Adrenal gland (tissue), 5 donors: Measurements from ENCODE around the gene MGAT5B.

Experiments used
- POLR2A ChIP-seq, 2 donors: fragments of 450-650 bp; IDR thresholded peaks; one replicate each; pipeline ENCODE4 v1.6.1; 2017; ENCODE audit warnings: antibody characterized with exemption in 2 of 2, mild to moderate bottlenecking in 2 of 2, moderate library complexity in 1 of 2
- TF ChIP-seq, protein P1 (sequence below), 6 experiments: fragments of 450-650 bp in 4 of 6; fragments of 200-600 bp in 2 of 6; sonication (generic) in 1 of 6; IDR thresholded peaks; 1 replicate in 5 of 6; 2 replicates in 1 of 6; pipeline versions ENCODE4 v1.5.1 to v1.8.0; 2016 to 2021; ENCODE audit warnings: antibody characterized with exemption in 6 of 6, mild to moderate bottlenecking in 2 of 6, moderate library complexity in 1 of 6
- donor health status: DM: no; HTN: no; CAD: no.

DNA sequence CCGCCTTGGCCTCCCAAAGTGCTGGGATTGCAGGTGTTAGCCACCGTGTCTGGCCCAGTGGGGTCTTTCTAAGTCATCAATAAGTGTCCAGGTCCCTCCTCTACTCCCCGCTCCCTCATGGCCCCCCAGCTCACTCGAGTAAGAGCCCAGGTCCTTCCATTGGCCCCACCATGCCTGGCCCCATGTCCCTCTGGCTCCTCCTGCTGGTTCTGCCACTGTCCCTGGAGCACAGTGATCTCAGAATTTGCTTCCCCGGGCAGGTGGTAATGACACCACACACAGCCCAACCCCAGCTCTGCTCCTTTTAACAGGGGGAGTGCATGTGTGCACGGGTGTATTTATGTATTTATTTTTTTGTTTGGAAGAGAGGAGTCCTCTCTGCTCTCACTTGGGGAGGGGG lies 19.6 kb downstream of the MGAT5B start:
- TF ChIP-seq, protein P1, sequence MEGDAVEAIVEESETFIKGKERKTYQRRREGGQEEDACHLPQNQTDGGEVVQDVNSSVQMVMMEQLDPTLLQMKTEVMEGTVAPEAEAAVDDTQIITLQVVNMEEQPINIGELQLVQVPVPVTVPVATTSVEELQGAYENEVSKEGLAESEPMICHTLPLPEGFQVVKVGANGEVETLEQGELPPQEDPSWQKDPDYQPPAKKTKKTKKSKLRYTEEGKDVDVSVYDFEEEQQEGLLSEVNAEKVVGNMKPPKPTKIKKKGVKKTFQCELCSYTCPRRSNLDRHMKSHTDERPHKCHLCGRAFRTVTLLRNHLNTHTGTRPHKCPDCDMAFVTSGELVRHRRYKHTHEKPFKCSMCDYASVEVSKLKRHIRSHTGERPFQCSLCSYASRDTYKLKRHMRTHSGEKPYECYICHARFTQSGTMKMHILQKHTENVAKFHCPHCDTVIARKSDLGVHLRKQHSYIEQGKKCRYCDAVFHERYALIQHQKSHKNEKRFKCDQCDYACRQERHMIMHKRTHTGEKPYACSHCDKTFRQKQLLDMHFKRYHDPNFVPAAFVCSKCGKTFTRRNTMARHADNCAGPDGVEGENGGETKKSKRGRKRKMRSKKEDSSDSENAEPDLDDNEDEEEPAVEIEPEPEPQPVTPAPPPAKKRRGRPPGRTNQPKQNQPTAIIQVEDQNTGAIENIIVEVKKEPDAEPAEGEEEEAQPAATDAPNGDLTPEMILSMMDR (IDR thresholded peaks at IDR 0.05): no peak
- TF ChIP-seq POLR2A (IDR thresholded peaks at IDR 0.05): no peak
